Measurements from ENCODE around the gene ADGRF5.

The ADGRF5 gene

DNA sequence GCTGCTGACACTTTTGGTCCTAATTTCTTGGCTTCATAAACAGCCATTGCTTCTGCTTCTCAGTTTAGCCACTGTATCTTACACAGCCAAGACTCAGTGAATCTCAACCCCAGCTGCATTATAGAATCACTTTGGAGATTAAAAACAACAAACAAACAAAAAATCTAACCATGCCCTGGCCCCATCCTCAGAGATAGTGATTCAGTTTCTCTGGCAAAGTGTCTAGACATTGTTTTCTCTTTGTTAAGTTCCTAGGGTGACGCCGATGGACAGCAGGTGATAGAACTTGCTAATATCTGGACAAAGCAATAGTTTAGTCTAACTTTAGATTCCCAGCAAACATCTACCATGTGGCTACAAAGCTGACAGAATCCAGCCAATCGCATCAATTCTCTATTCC, 2.9 kb downstream of the ADGRF5 start:
- TF ChIP-seq EZH2phosphoT487 (IDR thresholded peaks at IDR 0.05; ENCODE audit: borderline replicate concordance, low read length) = no peak
- TF ChIP-seq, protein P1, sequence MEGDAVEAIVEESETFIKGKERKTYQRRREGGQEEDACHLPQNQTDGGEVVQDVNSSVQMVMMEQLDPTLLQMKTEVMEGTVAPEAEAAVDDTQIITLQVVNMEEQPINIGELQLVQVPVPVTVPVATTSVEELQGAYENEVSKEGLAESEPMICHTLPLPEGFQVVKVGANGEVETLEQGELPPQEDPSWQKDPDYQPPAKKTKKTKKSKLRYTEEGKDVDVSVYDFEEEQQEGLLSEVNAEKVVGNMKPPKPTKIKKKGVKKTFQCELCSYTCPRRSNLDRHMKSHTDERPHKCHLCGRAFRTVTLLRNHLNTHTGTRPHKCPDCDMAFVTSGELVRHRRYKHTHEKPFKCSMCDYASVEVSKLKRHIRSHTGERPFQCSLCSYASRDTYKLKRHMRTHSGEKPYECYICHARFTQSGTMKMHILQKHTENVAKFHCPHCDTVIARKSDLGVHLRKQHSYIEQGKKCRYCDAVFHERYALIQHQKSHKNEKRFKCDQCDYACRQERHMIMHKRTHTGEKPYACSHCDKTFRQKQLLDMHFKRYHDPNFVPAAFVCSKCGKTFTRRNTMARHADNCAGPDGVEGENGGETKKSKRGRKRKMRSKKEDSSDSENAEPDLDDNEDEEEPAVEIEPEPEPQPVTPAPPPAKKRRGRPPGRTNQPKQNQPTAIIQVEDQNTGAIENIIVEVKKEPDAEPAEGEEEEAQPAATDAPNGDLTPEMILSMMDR (IDR thresholded peaks at IDR 0.05; ENCODE audit: low read depth, low read length, poor library complexity, severe bottlenecking) = no peak
- H3K27me3 ChIP-seq (ENCODE audit: control insufficient read depth, low read length) = no peaks in the 10 kb centered on the region

DNA sequence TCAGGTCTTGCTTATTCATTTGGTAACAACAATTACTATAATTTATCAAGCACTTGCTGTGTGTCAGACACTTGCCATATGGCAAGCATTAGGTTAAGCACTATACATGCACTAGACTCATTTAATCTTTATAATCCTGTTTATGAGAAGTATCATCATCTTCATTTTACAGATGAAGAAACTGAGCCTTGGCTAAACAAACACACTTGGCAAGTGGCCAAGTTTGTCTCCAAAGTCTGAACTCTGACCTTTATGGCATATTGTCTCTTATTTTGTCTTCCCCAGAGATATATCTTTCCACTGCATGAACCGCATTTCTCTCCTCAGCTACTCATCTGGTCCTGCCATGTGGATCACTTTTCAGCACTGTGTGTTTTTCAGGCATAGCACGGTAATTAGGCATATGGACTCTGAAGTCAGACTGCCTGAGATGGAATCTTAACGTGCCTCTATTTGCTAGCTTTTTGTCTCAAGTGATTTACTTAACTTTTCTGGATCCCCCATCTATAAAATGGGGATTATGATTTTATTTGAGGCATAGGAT, 4.7 kb downstream of the ADGRF5 start:
- Histone ChIP-seq H3K79me2 (ENCODE audit: control insufficient read depth, low read length) (no peaks in the 10 kb centered on the region), H3K4me2 (ENCODE audit: low read length) (no peak overlapping the region), H3K4me3 (ENCODE audit: low read length) (no peak overlapping the region), H3K36me3 (ENCODE audit: control insufficient read depth, low read length) (no peaks in the 10 kb centered on the region), H3K4me1 (ENCODE audit: control insufficient read depth, low read length) (no peaks in the 10 kb centered on the region), H3K9me3 (ENCODE audit: control insufficient read depth, insufficient read depth, low read length) (no peaks in the 10 kb centered on the region), H3F3A (ENCODE audit: control insufficient read depth, insufficient read depth) (no peaks in the 10 kb centered on the region), H3K9me2 (replicated peaks; ENCODE audit: control insufficient read depth, low read length) (no peaks in the 10 kb centered on the region), H3K27ac (ENCODE audit: low read depth, low read length) (no peak overlapping the region), H3K27me3 (ENCODE audit: control insufficient read depth, low read length) (no peaks in the 10 kb centered on the region), H4K20me1 (ENCODE audit: control insufficient read depth, insufficient read depth, low read depth, low read length) (no peaks in the 10 kb centered on the region)
- TF ChIP-seq, protein P1 (IDR thresholded peaks at IDR 0.05; ENCODE audit: low read depth, low read length, poor library complexity, severe bottlenecking) = no peak
- no peak for TF ChIP-seq EZH2phosphoT487 (IDR thresholded peaks at IDR 0.05; ENCODE audit: borderline replicate concordance, low read length)

More for the DNA sequence above, 2.9 kb downstream of the ADGRF5 start:
- Histone ChIP-seq H3K9me3 (ENCODE audit: control insufficient read depth, insufficient read depth, low read length) (no peaks in the 10 kb centered on the region), H3K4me1 (ENCODE audit: control insufficient read depth, low read length) (no peaks in the 10 kb centered on the region), H3K36me3 (ENCODE audit: control insufficient read depth, low read length) (no peaks in the 10 kb centered on the region), H3K9me2 (replicated peaks; ENCODE audit: control insufficient read depth, low read length) (no peaks in the 10 kb centered on the region), H4K20me1 (ENCODE audit: control insufficient read depth, insufficient read depth, low read depth, low read length) (no peaks in the 10 kb centered on the region), H3K4me2 (ENCODE audit: low read length) (no peak overlapping the region), H3K79me2 (ENCODE audit: control insufficient read depth, low read length) (no peaks in the 10 kb centered on the region), H3F3A (ENCODE audit: control insufficient read depth, insufficient read depth) (no peaks in the 10 kb centered on the region), H3K4me3 (ENCODE audit: low read length) (no peak overlapping the region), H3K27ac (ENCODE audit: low read depth, low read length) (no peak overlapping the region)

DNA sequence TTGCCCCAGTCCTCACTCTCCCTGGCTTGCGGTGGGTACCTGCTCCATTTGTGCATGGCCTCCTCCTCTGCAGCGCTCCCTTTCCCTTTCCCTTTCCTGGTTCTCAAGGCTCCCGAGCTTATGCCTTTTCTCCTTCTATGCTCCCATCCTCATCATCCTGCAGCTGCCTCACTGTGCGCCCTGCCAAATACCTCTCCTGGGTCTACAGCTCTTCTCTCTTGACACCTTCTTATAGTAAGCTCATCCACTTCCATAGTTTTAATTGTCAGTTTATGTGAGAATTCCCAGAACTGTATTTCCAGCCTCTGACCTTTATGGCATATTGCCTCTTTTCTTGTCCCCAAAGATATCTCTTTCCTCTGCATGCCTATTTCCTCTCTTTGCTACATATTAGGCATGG, 5.9 kb downstream of the ADGRF5 start:
- no peaks in the 10 kb centered on the region for H3K27me3 ChIP-seq (ENCODE audit: control insufficient read depth, low read length)
- H3F3A ChIP-seq (ENCODE audit: control insufficient read depth, insufficient read depth) = no peaks in the 10 kb centered on the region
- TF ChIP-seq, protein P1 (IDR thresholded peaks at IDR 0.05; ENCODE audit: low read depth, low read length, poor library complexity, severe bottlenecking) = no peak
- TF ChIP-seq EZH2phosphoT487 (IDR thresholded peaks at IDR 0.05; ENCODE audit: borderline replicate concordance, low read length) = no peak
- no peaks in the 10 kb centered on the region for H3K9me3 ChIP-seq (ENCODE audit: control insufficient read depth, insufficient read depth, low read length)
- H3K36me3 ChIP-seq (ENCODE audit: control insufficient read depth, low read length) = no peaks in the 10 kb centered on the region
- no peaks in the 10 kb centered on the region for H3K9me2 ChIP-seq (replicated peaks; ENCODE audit: control insufficient read depth, low read length)
- no peak overlapping the region for H3K4me2 ChIP-seq (ENCODE audit: low read length)
- no peaks in the 10 kb centered on the region for H3K4me1 ChIP-seq (ENCODE audit: control insufficient read depth, low read length)
- H3K27ac ChIP-seq (ENCODE audit: low read depth, low read length) = no peak overlapping the region
- H3K79me2 ChIP-seq (ENCODE audit: control insufficient read depth, low read length) = no peaks in the 10 kb centered on the region
- no peaks in the 10 kb centered on the region for H4K20me1 ChIP-seq (ENCODE audit: control insufficient read depth, insufficient read depth, low read depth, low read length)
- H3K4me3 ChIP-seq (ENCODE audit: low read length) = no peak overlapping the region
